GM08714 (cell line): ENCODE results near the gene PYCARD.
A peak's percentile ranks its signal among the peaks of the same experiment; 100 is the strongest.
"Not testable (repeated sequence)": the region's sequence is repeated elsewhere in the genome, so short reads cannot be mapped to it uniquely, and the experiment has no call there.

Experiments used
- H3K4me3 ChIP-seq: fragments of 200-500 bp; sonication (Bioruptor generic); 2 replicates; pipeline ENCODE4 v1.5.1; 2014; ENCODE audit warnings: mild to moderate bottlenecking, low read length, inconsistent platforms
- ZNF274 ChIP-seq: IDR thresholded peaks from 2 replicates; pipeline ENCODE4 v1.6.1; 2012; ENCODE audit warnings: mild to moderate bottlenecking, low read depth, low read length

Gene PYCARD

DNA sequence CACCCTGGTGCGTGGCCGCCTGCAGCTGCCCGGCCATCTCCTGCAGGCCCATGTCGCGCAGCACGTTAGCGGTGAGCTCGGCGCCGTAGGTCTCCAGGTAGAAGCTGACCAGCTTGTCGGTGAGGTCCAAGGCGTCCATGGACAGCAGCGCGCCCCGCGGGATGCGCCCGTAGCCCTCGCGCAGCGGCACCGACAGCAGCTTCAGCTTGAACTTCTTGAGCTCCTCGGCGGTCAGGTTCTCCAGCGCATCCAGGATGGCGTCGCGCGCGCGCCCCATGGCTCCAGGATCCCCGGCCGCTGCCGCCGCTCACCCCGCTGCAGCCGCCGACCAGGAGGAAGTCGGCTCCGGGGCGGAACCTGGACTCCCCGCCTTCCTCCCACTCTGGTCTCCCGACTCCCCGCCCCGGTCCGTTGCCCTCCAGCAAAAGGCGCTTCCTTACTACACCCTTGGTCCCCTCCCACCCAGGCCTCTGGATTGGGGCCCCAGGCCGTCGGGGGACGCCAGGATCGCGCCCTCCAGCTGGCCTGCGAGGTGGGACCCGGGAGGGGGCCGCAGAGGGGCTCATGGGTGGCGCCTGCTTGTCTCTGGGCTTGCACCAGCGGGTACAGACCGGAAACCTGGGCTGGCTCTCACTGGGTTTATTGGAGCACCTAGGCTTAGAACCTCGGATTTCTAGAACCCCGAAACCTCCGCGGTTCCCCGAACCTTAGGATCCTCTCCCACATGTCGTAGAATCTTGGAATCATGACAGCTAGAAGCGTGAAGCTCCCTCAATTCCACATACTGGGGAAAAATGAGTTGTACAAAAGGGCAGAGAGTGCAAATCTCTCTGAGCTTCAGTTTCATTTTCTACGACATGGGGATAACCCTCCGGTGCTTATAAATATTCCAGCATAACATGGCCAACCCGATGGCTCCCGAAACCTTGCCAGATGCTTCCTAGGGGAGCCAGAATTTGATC lies at the start of gene PYCARD:
TSS of gene PYCARD (minus strand) at position 347 of the 962 bp plus-strand sequence. CDS start at position 277, 70 bp downstream.
- no peak for TF ChIP-seq ZNF274
- peak within 1 kb of the TSS; percentile 76; the same call in 1 of the 2 replicates for H3K4me3 ChIP-seq

DNA sequence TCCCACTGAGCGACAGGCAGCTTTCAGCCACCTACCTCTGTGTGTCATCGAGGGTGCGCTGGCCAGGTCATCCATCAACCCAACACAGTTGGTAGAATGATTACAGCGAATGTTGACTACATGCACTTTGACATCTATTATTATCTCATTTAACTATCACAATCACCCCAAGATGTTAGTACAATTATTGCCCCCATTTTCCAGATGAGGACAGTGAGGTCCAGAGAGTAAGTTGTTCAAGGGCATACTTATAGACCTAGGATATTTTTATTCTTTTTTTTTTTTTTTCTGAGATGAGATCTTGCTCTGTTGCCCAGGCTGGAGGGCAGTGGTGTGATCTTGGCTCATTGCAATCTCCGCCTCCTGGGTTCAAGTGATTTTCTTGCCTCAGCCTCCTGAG lies 48.9 kb upstream of the PYCARD start:
- H3K4me3 ChIP-seq: no peak overlapping the region
- no peak for TF ChIP-seq ZNF274

DNA sequence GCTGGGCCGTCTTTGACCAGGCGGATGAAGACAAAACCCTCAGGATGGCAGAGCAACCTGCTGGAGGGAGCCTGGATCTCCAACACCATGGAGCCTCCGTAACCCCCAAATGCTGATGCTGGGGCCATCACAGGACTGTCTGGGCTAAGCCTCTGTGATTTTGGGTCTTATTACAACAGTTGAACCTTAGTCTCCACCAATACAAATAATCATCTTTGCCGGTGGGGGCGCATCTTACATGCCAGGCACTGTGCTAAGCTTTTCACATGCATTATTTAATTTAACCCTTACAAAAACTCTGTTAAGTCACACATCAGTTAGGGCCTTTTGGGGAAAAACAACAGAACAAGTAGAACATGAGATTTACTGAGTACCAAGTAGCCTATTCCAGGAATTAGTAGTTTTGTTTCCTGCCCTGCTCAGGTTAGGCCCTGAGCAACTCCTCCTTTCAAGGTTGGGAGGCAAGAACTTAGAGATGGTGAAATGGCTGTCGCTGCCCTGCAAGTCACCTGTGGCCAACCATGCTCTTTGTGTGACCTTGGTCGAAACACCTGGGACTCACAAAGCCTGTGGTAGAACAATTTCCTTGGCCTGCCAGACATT lies 48.3 kb upstream of the PYCARD start:
- TF ChIP-seq ZNF274: no peak
- no peak overlapping the region for H3K4me3 ChIP-seq

- no peak for TF ChIP-seq ZNF274
- H3K4me3 ChIP-seq: no peak overlapping the region
Observed at GRCh38 chr16:31248344-31248743, 45.8 kb upstream of the PYCARD start.

GRCh38 chr16:31246296-31246695 lies 43.7 kb upstream of the PYCARD start:
- TF ChIP-seq ZNF274: no peak
- no peak overlapping the region for H3K4me3 ChIP-seq

DNA sequence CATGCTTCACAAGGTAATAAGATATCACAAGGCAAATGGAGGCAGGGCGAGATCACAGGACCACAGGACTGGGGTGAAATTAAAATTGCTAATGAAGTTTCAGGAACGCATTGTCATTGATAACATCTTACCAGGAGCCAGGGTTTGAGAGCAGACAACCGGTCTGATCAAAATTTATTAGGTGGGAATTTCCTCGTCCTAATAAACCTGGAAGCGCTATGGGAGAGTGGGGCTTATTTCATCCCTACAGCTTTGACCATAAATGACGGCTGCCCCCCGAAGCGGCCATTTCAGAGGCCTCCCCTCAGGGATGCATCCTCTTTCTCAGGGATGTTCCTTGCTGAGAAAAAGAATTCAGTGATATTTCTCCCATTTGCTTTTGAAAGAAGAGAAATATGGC lies 43.0 kb upstream of the PYCARD start:
- H3K4me3 ChIP-seq: not testable (repeated sequence)

- no peak for TF ChIP-seq ZNF274
- no peak overlapping the region for H3K4me3 ChIP-seq
Observed at GRCh38 chr16:31243734-31244670, 41.4 kb upstream of the PYCARD start.

DNA sequence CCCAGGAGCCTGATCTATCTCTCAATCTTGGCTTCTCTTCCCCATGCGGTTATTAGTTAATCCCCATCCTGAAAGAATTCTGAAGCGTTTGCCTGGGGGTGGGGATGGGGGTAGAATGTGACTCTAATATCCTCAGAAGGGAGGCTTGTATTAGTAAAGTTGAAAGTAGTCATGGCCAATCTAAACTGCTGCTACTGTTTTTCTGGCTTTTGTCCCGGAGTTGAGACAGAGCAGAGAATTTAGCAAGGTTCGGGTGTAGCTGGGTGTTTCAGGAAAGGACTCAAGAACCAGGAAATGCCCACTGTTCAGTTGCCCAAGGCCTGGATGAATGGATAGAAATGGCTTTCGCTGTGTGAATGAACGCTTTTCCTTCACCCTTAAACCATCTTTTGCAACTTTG lies 39.6 kb upstream of the PYCARD start:
- no peak overlapping the region for H3K4me3 ChIP-seq
- no peak for TF ChIP-seq ZNF274

GRCh38 chr16:31238041-31238440 lies 35.5 kb upstream of the PYCARD start:
- H3K4me3 ChIP-seq: no peak overlapping the region
- TF ChIP-seq ZNF274: no peak

- no peak for TF ChIP-seq ZNF274
- H3K4me3 ChIP-seq: no peak overlapping the region
Observed at GRCh38 chr16:31229501-31229900, 26.9 kb upstream of the PYCARD start.

DNA sequence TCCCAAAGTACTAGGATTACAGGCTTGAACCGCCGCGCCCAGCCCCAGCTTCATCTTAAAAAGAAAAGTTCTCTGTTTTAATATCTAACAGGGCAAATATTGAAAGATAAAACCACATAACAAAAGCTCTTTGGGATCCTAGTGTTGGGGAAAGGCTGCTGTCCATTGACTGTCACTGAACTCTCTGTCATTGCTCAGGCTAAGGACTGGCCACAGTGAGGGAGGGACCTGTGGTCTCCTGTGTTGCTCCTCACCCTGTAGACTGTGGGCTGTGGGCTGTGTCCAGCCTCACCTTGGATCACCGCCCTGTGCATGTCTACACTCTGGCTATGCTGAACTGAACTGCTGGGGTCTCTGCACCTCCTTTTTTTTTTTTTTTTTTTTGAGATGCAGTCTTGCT lies 25.6 kb upstream of the PYCARD start:
- H3K4me3 ChIP-seq: no peak overlapping the region
- no peak for TF ChIP-seq ZNF274

DNA sequence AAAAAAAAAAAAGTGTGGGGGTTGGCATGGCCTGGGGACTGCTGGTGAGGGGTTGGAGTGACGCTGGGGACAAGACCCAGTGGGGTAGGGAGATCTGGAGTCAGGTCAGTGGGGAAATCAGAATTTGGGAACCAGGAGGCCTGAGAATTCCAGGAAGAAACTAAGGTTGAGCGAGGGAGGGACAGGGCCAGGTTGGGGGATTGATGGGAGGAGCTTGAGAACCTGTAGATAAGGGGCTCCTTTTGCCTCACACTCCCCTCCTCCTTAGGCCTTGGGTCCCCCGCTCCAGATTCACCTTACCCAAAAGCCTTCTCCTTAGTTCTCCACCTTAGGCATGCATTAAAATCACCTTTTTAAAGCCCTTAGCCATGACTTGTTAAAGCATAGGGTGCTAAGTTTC lies 22.6 kb upstream of the PYCARD start:
- TF ChIP-seq ZNF274: no peak
- H3K4me3 ChIP-seq: no peak overlapping the region

- no peak overlapping the region for H3K4me3 ChIP-seq
- no peak for TF ChIP-seq ZNF274
Observed at GRCh38 chr16:31224092-31224955, 21.8 kb upstream of the PYCARD start.
